Testis (tissue), 3 donors: ENCODE data around the gene IGFALS. TPM values are rescaled to one million over a fixed set of nuclear protein-coding genes. Genes with fewer than 3 reads are reported as not detected.

Source experiments
- DNase-seq: peaks from one replicate; pipeline ENCODE4 v3.0.0-alpha.2; 2019
- H3K27ac ChIP-seq, 2 donors: fragments of 200-600 bp; sonication (generic); one replicate each; pipeline ENCODE4 v1.5.1; 2019
- H3K27me3 ChIP-seq: fragments of 200-600 bp; sonication (generic); one replicate; pipeline ENCODE4 v1.5.1; 2019
- H3K36me3 ChIP-seq: fragments of 200-600 bp; sonication (generic); one replicate; pipeline ENCODE4 v1.5.1; 2017; ENCODE audit warnings: low read depth; ENCODE audit errors: missing control alignments
- H3K4me1 ChIP-seq: fragments of 200-600 bp; sonication (generic); one replicate; pipeline ENCODE4 v1.5.1; 2019
- H3K4me3 ChIP-seq, 2 donors: fragments of 200-600 bp; sonication (generic); one replicate each; pipeline ENCODE4 v1.5.1; 2017 to 2019
- H3K9me3 ChIP-seq: fragments of 200-600 bp; sonication (generic); one replicate; pipeline ENCODE4 v1.5.1; 2017
- POLR2A ChIP-seq: fragments of 450-650 bp; IDR thresholded peaks from one replicate; pipeline ENCODE4 v1.6.1; 2017; ENCODE audit warnings: antibody characterized with exemption, mild to moderate bottlenecking, moderate library complexity
- WGBS, 2 donors: methylation state at CpG; one replicate each; pipeline ENCODE4 v1.1.5; 2018; 5-methylcytosine and 5-hydroxymethylcytosine counted together
- intact Hi-C: fragments of 100-400 bp; cut with DNase I; formaldehyde crosslinking; loops from one replicate; pipeline ENCODE4 v1.15.1; 2023; ENCODE audit warnings: low total_unique reads
- polyA plus RNA-seq: library from polyadenylated mRNA; stranded (reverse); fragments of 350-450 nt; fragmentation: Illumina TruSeq; extraction: RNeasy Lipid Tissue Mini Kit (QIAGEN cat#74804); gene quantifications from one replicate; pipeline ENCODE4 v1.2.3, GENCODE V29; 2014; ENCODE audit warnings: low read depth, low replicate concordance; ENCODE audit not compliant: insufficient read depth
- total RNA-seq, 2 donors: library from RNA; depleted of rRNA; stranded (reverse); fragments of >200 nt; gene quantifications; one replicate each; pipeline ENCODE4 v1.2.3, GENCODE V29; 2016
- TF ChIP-seq, protein P1 (sequence below), 3 experiments: fragments of 450-650 bp in 2 of 3; fragments of 200-600 bp in 1 of 3; sonication (generic) in 1 of 3; IDR thresholded peaks; one replicate each; pipeline ENCODE4 v1.5.1; 2016 to 2019; ENCODE audit warnings: antibody characterized with exemption in 3 of 3, mild to moderate bottlenecking in 2 of 3, moderate library complexity in 1 of 3

IGFALS gene
- total and polyA plus RNA-seq, 3 donors from 2014 or later: 0.38 to 6.7 (median 3.2) TPM

DNA sequence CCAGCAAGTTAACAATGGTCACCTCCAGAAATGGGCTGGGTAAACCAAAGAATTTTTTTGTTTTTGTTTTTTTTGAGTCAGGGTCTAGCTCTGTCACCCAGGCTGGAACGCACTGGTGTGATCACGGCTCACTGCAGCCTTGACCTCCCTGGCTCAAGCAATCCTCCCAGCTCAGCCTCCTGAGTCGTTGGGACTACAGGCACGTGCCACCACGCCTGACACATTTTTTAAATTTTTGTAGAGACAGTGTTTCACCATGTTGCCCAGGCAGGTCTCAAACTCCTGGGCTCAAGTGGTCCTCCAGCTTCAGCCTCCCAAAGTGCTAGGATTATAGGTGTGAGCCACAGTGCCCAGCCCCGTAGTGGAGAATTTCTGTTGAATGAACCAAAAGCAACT lies 12.8 kb downstream of the IGFALS start:
- no peak for DNase-seq
- no peaks in the 10 kb centered on the region for H3K36me3 ChIP-seq
- H3K27ac ChIP-seq: no peak overlapping the region
- no peak overlapping the region for H3K4me3 ChIP-seq
- 59 to 64% methylated on average over 6 of the region's 6 CpGs for WGBS, 2 donors
- peaks cover 16% of the 10 kb centered on the region for H3K4me1 ChIP-seq
- intact Hi-C loops: no loop called here
- H3K9me3 ChIP-seq: no peaks in the 10 kb centered on the region
- no peak for TF ChIP-seq POLR2A
- TF ChIP-seq, protein P1, sequence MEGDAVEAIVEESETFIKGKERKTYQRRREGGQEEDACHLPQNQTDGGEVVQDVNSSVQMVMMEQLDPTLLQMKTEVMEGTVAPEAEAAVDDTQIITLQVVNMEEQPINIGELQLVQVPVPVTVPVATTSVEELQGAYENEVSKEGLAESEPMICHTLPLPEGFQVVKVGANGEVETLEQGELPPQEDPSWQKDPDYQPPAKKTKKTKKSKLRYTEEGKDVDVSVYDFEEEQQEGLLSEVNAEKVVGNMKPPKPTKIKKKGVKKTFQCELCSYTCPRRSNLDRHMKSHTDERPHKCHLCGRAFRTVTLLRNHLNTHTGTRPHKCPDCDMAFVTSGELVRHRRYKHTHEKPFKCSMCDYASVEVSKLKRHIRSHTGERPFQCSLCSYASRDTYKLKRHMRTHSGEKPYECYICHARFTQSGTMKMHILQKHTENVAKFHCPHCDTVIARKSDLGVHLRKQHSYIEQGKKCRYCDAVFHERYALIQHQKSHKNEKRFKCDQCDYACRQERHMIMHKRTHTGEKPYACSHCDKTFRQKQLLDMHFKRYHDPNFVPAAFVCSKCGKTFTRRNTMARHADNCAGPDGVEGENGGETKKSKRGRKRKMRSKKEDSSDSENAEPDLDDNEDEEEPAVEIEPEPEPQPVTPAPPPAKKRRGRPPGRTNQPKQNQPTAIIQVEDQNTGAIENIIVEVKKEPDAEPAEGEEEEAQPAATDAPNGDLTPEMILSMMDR (IDR thresholded peaks at IDR 0.05): no peak
- H3K27me3 ChIP-seq: no peaks in the 10 kb centered on the region

DNA sequence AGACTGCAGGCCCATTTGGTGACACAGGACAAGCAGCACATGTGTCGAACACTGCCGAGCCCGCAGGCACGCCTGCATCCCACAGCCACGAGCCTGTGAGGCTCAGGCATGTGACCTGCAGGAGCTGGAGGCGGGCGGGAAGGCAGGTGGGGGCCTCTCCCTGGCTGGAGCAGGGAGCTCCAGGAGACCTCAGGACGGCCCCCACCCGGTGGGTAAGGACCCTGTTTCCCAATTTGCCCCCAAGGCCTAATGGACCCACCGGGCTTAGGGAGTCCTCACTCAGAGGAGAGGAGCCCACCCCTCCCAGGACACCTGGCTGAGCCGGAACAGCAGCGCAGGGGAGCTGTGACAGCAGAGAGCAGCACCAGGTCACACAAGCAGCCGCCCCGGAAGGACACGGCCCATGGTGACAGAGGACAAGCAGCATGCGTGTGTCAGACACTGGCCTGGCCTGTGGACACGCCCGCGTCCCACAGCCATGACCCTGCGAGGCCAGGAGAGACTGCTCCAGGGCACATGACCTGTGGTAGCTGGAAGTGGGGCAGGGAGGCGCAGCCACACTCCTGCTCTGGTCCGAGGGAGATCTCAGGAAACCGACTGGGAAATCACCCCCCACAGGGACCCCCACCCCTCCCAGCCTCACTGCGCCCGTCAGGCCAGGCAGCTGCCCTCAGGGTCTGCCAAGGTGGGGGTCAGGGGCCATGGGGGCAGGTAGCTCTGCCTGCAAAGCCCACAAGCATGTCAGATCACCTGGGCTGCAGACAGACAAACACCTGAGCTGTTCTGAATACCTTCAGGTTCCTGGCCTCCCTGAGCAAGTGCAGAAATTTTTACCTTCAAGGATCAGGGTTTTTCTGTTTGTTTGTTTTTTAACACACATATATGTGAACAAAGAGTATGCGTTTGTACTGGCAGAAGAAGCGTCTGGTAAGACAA lies 13.5 kb downstream of the IGFALS start:
- 82 to 86% methylated on average over 5 to 27 of the region's 27 CpGs for WGBS, 2 donors
- TF ChIP-seq, protein P1 (IDR thresholded peaks at IDR 0.05): no peak
- TF ChIP-seq POLR2A: no peak
- H3K4me1 ChIP-seq: peaks cover 16% of the 10 kb centered on the region
- H3K27ac ChIP-seq: no peak overlapping the region
- H3K9me3 ChIP-seq: no peaks in the 10 kb centered on the region
- H3K36me3 ChIP-seq: no peaks in the 10 kb centered on the region
- DNase-seq: no peak
- no peak overlapping the region for H3K4me3 ChIP-seq
- intact Hi-C loops: no loop called here
- no peaks in the 10 kb centered on the region for H3K27me3 ChIP-seq

DNA sequence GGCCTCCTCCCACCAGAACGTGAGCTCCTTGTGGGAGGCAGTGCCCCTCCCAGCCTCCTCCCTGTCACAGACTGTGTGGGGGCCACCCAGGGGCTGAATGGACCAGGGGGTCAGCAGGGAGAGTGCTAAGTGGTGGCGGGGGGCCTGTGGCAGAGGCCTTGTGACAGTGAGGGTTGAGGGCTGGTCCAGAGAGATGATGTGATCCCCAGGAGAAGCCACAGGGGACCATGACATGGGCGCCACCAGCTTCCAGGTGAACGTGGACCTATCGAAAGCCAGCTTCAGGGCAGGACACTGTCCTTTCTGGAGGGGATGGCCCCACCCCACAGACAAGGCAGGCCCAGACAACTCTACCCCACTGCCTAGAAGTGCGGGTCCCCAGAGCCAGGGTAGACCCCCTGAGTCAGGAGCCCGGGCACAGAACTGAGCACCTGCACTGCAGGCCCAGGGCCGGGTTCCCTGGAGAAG lies 14.2 kb downstream of the IGFALS start:
- intact Hi-C loops: no loop called here
- Histone ChIP-seq H3K4me3 (no peak overlapping the region), H3K27ac (no peak overlapping the region), H3K9me3 (no peaks in the 10 kb centered on the region), H3K4me1 (peaks cover 17% of the 10 kb centered on the region), H3K27me3 (no peaks in the 10 kb centered on the region), H3K36me3 (no peaks in the 10 kb centered on the region)
- no peak for DNase-seq
- TF ChIP-seq POLR2A: no peak
- TF ChIP-seq, protein P1 (IDR thresholded peaks at IDR 0.05): no peak
- 82 to 85% methylated on average over 2 to 8 of the region's 8 CpGs for WGBS, 2 donors

DNA sequence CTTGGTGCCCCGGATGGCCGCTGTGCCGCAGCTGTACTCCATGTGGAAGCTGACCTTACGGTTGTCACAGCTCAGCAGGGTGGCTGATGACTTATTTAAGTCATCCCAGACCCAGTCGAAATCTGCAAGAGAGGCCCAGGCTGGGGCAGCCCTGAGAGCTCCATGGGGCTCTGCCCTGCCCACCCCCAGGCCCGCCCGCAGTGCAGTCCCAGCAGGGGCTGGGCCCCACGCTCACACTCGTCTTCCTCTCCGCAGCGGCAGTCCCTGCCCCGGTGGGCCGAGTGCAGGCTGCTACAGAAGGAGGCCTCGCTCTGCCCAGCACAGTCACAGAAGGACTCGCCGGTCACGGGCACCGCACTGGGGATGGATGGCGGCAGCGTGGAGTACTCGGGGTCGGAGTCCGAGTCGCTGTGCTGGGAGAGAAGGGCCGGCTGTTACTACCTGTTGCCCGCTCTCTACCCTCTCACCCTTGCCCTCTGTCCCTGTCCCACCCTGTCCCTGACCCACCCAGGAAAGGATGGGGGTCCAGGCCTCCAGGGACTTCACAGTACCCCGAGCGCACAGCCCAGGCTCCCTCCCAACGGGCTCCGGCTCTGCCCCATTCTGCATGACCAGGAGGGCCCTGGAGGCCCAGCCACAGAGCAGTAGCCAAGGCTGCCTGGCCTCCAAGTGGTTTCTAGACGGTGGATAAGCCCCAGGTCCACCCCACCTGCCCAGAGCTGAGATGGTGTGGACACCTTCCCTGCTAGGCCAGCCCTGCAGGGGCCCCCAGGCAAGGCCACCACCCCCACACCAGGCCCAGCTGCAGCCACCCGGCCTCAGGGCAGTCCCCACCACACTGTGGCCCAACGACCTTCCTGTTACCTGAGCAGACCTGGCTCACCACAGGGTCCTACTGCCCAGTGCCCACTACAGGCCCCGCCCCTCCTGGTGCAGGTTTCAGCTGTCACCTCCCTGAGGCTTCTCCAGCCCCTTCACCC lies 15.0 kb downstream of the IGFALS start:
- H3K36me3 ChIP-seq: no peaks in the 10 kb centered on the region
- no peaks in the 10 kb centered on the region for H3K9me3 ChIP-seq
- no peak for DNase-seq
- H3K27ac ChIP-seq: no peak overlapping the region
- 88 to 90% methylated on average over 13 to 34 of the region's 34 CpGs for WGBS, 2 donors
- H3K4me3 ChIP-seq: no peak overlapping the region
- H3K4me1 ChIP-seq: peaks cover 16% of the 10 kb centered on the region
- TF ChIP-seq, protein P1 (IDR thresholded peaks at IDR 0.05): no peak
- no peak for TF ChIP-seq POLR2A
- no peaks in the 10 kb centered on the region for H3K27me3 ChIP-seq
- intact Hi-C loops: no loop called here
